Measurements from ENCODE around the gene CACNA1C.

The CACNA1C gene

GRCh38 chr12:2212537-2212936 lies 159.8 kb downstream of the CACNA1C start:
- no peak for DNase-seq

GRCh38 chr12:2212971-2213869 lies 160.4 kb downstream of the CACNA1C start:
- DNase-seq, result no peak

- no peak for DNase-seq
Observed at GRCh38 chr12:2214411-2214810, 161.6 kb downstream of the CACNA1C start.

GRCh38 chr12:2215709-2216560 lies 163.1 kb downstream of the CACNA1C start:
- DNase-seq, result no peak

GRCh38 chr12:2218706-2219105 lies 165.9 kb downstream of the CACNA1C start:
- no peak for DNase-seq

GRCh38 chr12:2221030-2221621 lies 168.3 kb downstream of the CACNA1C start:
- DNase-seq, result no peak

GRCh38 chr12:2222691-2223090 lies 169.9 kb downstream of the CACNA1C start:
- DNase-seq, result no peak

GRCh38 chr12:2224961-2225360 lies 172.2 kb downstream of the CACNA1C start:
- DNase-seq, result no peak

GRCh38 chr12:2225696-2226095 lies 172.9 kb downstream of the CACNA1C start:
- no peak for DNase-seq

- DNase-seq, result no peak
Observed at GRCh38 chr12:2226641-2227040, 173.9 kb downstream of the CACNA1C start.

GRCh38 chr12:2227360-2227759 lies 174.6 kb downstream of the CACNA1C start:
- DNase-seq, result no peak

GRCh38 chr12:2228535-2228934 lies 175.7 kb downstream of the CACNA1C start:
- no peak for DNase-seq

GRCh38 chr12:2229661-2230539 lies 177.1 kb downstream of the CACNA1C start:
- DNase-seq, result no peak

GRCh38 chr12:2231011-2231595 lies 178.3 kb downstream of the CACNA1C start:
- no peak for DNase-seq

- DNase-seq, result no peak
Observed at GRCh38 chr12:2231956-2232355, 179.2 kb downstream of the CACNA1C start.

GRCh38 chr12:2233034-2233433 lies 180.2 kb downstream of the CACNA1C start:
- no peak for DNase-seq

- no peak for DNase-seq
Observed at GRCh38 chr12:2234091-2234490, 181.3 kb downstream of the CACNA1C start.

- DNase-seq, result no peak
Observed at GRCh38 chr12:2234646-2235350, 182.0 kb downstream of the CACNA1C start.

GRCh38 chr12:2236506-2237294 lies 183.9 kb downstream of the CACNA1C start:
- DNase-seq, result no peak

- DNase-seq, result no peak
Observed at GRCh38 chr12:2238111-2238510, 185.3 kb downstream of the CACNA1C start.

Measured in RPMI8226 (cell line).